ENCODE data around the gene OR5M3. TPM values are rescaled to one million over a fixed set of nuclear protein-coding genes. Genes with fewer than 3 reads are reported as not detected.

Gene OR5M3
- polyA plus RNA-seq, 3 donors = not detected

- Mint-ChIP-seq H3K4me3 (no peak overlapping the region), H3K36me3 (no peaks in the 10 kb centered on the region), H3K4me1 (no peaks in the 10 kb centered on the region), H3K27ac (no peak overlapping the region), H3K9me3 (peaks cover 0 to 9% (median 2%) of the 10 kb centered on the region in 7 donors), H3K27me3 (ENCODE audit: low read depth in 3 of 3) (peaks cover 0 to 2% (median 0%) of the 10 kb centered on the region in 3 donors)
- H3K27me3 ChIP-seq (ENCODE audit: control insufficient read depth in 2 of 2, insufficient read depth in 2 of 2, low read length in 2 of 2) = no peaks in the 10 kb centered on the region
- no peaks in the 10 kb centered on the region for H3K36me3 ChIP-seq (replicated peaks in 1 of 2; ENCODE audit: control insufficient read depth in 1 of 2, insufficient read depth in 2 of 2, low read length in 2 of 2)
- no peak overlapping the region for H3K27ac ChIP-seq (ENCODE audit: low read depth in 1 of 2, low read length in 2 of 2)
- DNase-seq = no peak
- H3K4me1 ChIP-seq (ENCODE audit: control insufficient read depth in 1 of 2, insufficient read depth in 2 of 2, low read length in 2 of 2) = no peaks in the 10 kb centered on the region
- no peak overlapping the region for H3K4me3 ChIP-seq (replicated peaks in 1 of 3; ENCODE audit: low read depth in 2 of 3, low read length in 3 of 3)
- no peaks in the 10 kb centered on the region for H4K20me1 ChIP-seq (ENCODE audit: insufficient read depth, low read length)
- H3K79me2 ChIP-seq (ENCODE audit: insufficient read depth, low read length) = no peaks in the 10 kb centered on the region
- intact Hi-C loops (cut with micrococcal nuclease) = no loop called here
- H3K4me2 ChIP-seq (replicated peaks; ENCODE audit: extremely low read depth, low read length, poor library complexity, severe bottlenecking) = no peak overlapping the region
- no peak for TF ChIP-seq CTCF (IDR thresholded peaks at IDR 0.05)
- H3K9me3 ChIP-seq (replicated peaks in 1 of 2; ENCODE audit: control insufficient read depth in 1 of 2, insufficient read depth in 1 of 2, low read length in 2 of 2) = peaks cover 8 to 9% of the 10 kb centered on the region in 2 donors
- WGBS (ENCODE audit: insufficient coverage) = no CpG with 5 or more reads among the region's 1 CpG
- no peak overlapping the region for H3K9ac ChIP-seq (ENCODE audit: insufficient read depth, low read length, poor library complexity, severe bottlenecking)
- H2AFZ ChIP-seq (ENCODE audit: insufficient read depth, low read depth, low read length, poor library complexity, severe bottlenecking) = no peak overlapping the region
Observed at GRCh38 chr11:56474729-56475235, 1.6 kb upstream of the OR5M3 start.

- Histone ChIP-seq H3K4me2 (replicated peaks; ENCODE audit: extremely low read depth, low read length, poor library complexity, severe bottlenecking) (no peak overlapping the region), H3K4me1 (ENCODE audit: control insufficient read depth in 1 of 2, insufficient read depth in 2 of 2, low read length in 2 of 2) (no peaks in the 10 kb centered on the region), H3K27ac (ENCODE audit: low read depth in 1 of 2, low read length in 2 of 2) (no peak overlapping the region), H3K27me3 (ENCODE audit: control insufficient read depth in 2 of 2, insufficient read depth in 2 of 2, low read length in 2 of 2) (no peaks in the 10 kb centered on the region), H3K4me3 (replicated peaks in 1 of 3; ENCODE audit: low read depth in 2 of 3, low read length in 3 of 3) (no peak overlapping the region), H3K36me3 (replicated peaks in 1 of 2; ENCODE audit: control insufficient read depth in 1 of 2, insufficient read depth in 2 of 2, low read length in 2 of 2) (no peaks in the 10 kb centered on the region), H4K20me1 (ENCODE audit: insufficient read depth, low read length) (no peaks in the 10 kb centered on the region), H3K9ac (ENCODE audit: insufficient read depth, low read length, poor library complexity, severe bottlenecking) (no peak overlapping the region), H3K79me2 (ENCODE audit: insufficient read depth, low read length) (no peaks in the 10 kb centered on the region), H3K9me3 (replicated peaks in 1 of 2; ENCODE audit: control insufficient read depth in 1 of 2, insufficient read depth in 1 of 2, low read length in 2 of 2) (no peaks in the 10 kb centered on the region), H2AFZ (ENCODE audit: insufficient read depth, low read depth, low read length, poor library complexity, severe bottlenecking) (no peak overlapping the region)
- Mint-ChIP-seq H3K4me3 (no peak overlapping the region), H3K4me1 (no peaks in the 10 kb centered on the region), H3K9me3 (peaks cover 0 to 6% (median 3%) of the 10 kb centered on the region in 7 donors), H3K27ac (no peak overlapping the region), H3K36me3 (no peaks in the 10 kb centered on the region), H3K27me3 (ENCODE audit: low read depth in 3 of 3) (no peaks in the 10 kb centered on the region)
- WGBS (ENCODE audit: insufficient coverage) = no CpG with 5 or more reads among the region's 1 CpG
- no peak for TF ChIP-seq CTCF (IDR thresholded peaks at IDR 0.05)
- intact Hi-C loops (cut with micrococcal nuclease) = loop anchor here in 1 of 2 donors (10.0 kb wide), 1 partner anchor 62 kb away; no protein-coding TSS in a partner anchor
- DNase-seq = no peak
Observed at GRCh38 chr11:56457076-56457475, 16.1 kb downstream of the OR5M3 start.
